ENCODE measurements around the gene KHDRBS2. TPM values are rescaled to one million over a fixed set of nuclear protein-coding genes. Genes with fewer than 3 reads are reported as not detected.

KHDRBS2 gene
- total and polyA plus RNA-seq, 2 donors (not counting 3 experiments of a cell fraction or from before 2014, with no cell fraction given): not detected

- no TSS peak for BruUV-seq (replicated peaks)
Measured at GRCh38 chr6:61810047-61810446, 476.0 kb downstream of the KHDRBS2 start.

GRCh38 chr6:61809004-61809595 is 476.9 kb downstream of the KHDRBS2 start:
- Histone ChIP-seq H3K27ac (ENCODE audit: insufficient read depth, low read depth, low read length) (no peak overlapping the region), H3K27me3 (ENCODE audit: control insufficient read depth in 2 of 2, insufficient read depth in 2 of 2, low read length in 2 of 2) (no peaks in the 10 kb centered on the region), H3K4me3 (replicated peaks in 1 of 3; ENCODE audit: insufficient read depth in 1 of 3, low read depth in 1 of 3, low read length in 3 of 3) (no peak overlapping the region), H3K4me1 (ENCODE audit: control insufficient read depth, extremely low read depth, insufficient read depth, low read length) (no peaks in the 10 kb centered on the region), H3K36me3 (ENCODE audit: control insufficient read depth in 2 of 2, extremely low read depth in 1 of 2, insufficient read depth in 2 of 2, low read length in 2 of 2) (no peaks in the 10 kb centered on the region), H3K9ac (replicated peaks; ENCODE audit: extremely low read depth, insufficient read depth, low read length) (no peak overlapping the region), H4K20me1 (replicated peaks; ENCODE audit: control insufficient read depth, extremely low read depth, insufficient read depth, low read length) (no peaks in the 10 kb centered on the region), H3K4me2 (ENCODE audit: insufficient read depth, low read length) (no peak overlapping the region), H2AFZ (ENCODE audit: low read depth, low read length) (no peak overlapping the region), H3K9me3 (replicated peaks; ENCODE audit: control insufficient read depth, insufficient read depth, low read length) (peaks cover 5% of the 10 kb centered on the region), H3K79me2 (ENCODE audit: control insufficient read depth, insufficient read depth, low read length) (no peaks in the 10 kb centered on the region), H3K9me1 (replicated peaks; ENCODE audit: control insufficient read depth, extremely low read depth, insufficient read depth, low read length) (no peaks in the 10 kb centered on the region)
- DNase-seq (ENCODE audit: low read depth, low spot score) (no peak), FAIRE-seq (no peak)
- no TSS peak for BruUV-seq (replicated peaks)
- CTCF ChIA-PET: no interaction called here
- intact Hi-C loops (cut with micrococcal nuclease): no loop called here
- TF ChIP-seq POLR2AphosphoS5 (IDR thresholded peaks at IDR 0.05; ENCODE audit: insufficient read depth, low read depth, low read length) (no peak), MAX (IDR thresholded peaks at IDR 0.05; ENCODE audit: insufficient read depth, insufficient read length) (no peak), MYC (IDR thresholded peaks at IDR 0.05; ENCODE audit: low read depth, low read length) (no peak), POLR2A (IDR thresholded peaks at IDR 0.05; ENCODE audit: low read depth, low read length) (no peak), EZH2 (IDR thresholded peaks at IDR 0.05; ENCODE audit: borderline replicate concordance, low read depth, low read length, severe bottlenecking) (no peak), CTCF (IDR thresholded peaks at IDR 0.05; ENCODE audit: extremely low read depth in 1 of 2, insufficient read depth in 1 of 2, low read depth in 1 of 2, low read length in 2 of 2) (no peak), JUN (IDR thresholded peaks at IDR 0.05; ENCODE audit: borderline replicate concordance, insufficient read depth, insufficient read length, low read depth) (no peak), GATA2 (IDR thresholded peaks at IDR 0.05; ENCODE audit: insufficient read depth, insufficient read length, low read depth, low read length) (no peak), FOS (IDR thresholded peaks at IDR 0.05; ENCODE audit: borderline replicate concordance, insufficient read depth, low read length) (no peak)
- dilution Hi-C loops (cut with MboI; ENCODE audit: extremely low pct_ligation_motif_present, low sequenced_read_pairs): no loop called here
- POLR2A ChIA-PET: no interaction called here

More at GRCh38 chr6:61810047-61810446, 476.0 kb downstream of the KHDRBS2 start:
- intact Hi-C loops (cut with micrococcal nuclease): no loop called here
- no peak overlapping the region for H3K4me3 ChIP-seq (replicated peaks in 1 of 3; ENCODE audit: insufficient read depth in 1 of 3, low read depth in 1 of 3, low read length in 3 of 3)
- H4K20me1 ChIP-seq (replicated peaks; ENCODE audit: control insufficient read depth, extremely low read depth, insufficient read depth, low read length): no peaks in the 10 kb centered on the region
- no peaks in the 10 kb centered on the region for H3K4me1 ChIP-seq (ENCODE audit: control insufficient read depth, extremely low read depth, insufficient read depth, low read length)
- H3K4me2 ChIP-seq (ENCODE audit: insufficient read depth, low read length): no peak overlapping the region
- H3K27me3 ChIP-seq (ENCODE audit: control insufficient read depth in 2 of 2, insufficient read depth in 2 of 2, low read length in 2 of 2): no peaks in the 10 kb centered on the region
- POLR2A ChIA-PET: no interaction called here
- no peak for TF ChIP-seq EZH2 (IDR thresholded peaks at IDR 0.05; ENCODE audit: borderline replicate concordance, low read depth, low read length, severe bottlenecking)
- CTCF ChIA-PET: no interaction called here
- peaks cover 5% of the 10 kb centered on the region for H3K9me3 ChIP-seq (replicated peaks; ENCODE audit: control insufficient read depth, insufficient read depth, low read length)
- H3K36me3 ChIP-seq (ENCODE audit: control insufficient read depth in 2 of 2, extremely low read depth in 1 of 2, insufficient read depth in 2 of 2, low read length in 2 of 2): no peaks in the 10 kb centered on the region
- DNase-seq (ENCODE audit: low read depth, low spot score): no peak
- FAIRE-seq: no peak
- dilution Hi-C loops (cut with MboI; ENCODE audit: extremely low pct_ligation_motif_present, low sequenced_read_pairs): no loop called here
- no peaks in the 10 kb centered on the region for H3K9me1 ChIP-seq (replicated peaks; ENCODE audit: control insufficient read depth, extremely low read depth, insufficient read depth, low read length)
- no peak overlapping the region for H3K27ac ChIP-seq (ENCODE audit: insufficient read depth, low read depth, low read length)
- H3K9ac ChIP-seq (replicated peaks; ENCODE audit: extremely low read depth, insufficient read depth, low read length): no peak overlapping the region
- H3K79me2 ChIP-seq (ENCODE audit: control insufficient read depth, insufficient read depth, low read length): no peaks in the 10 kb centered on the region
- H2AFZ ChIP-seq (ENCODE audit: low read depth, low read length): no peak overlapping the region

Data from endothelial cell of umbilical vein (primary cell).